ENCODE data around the gene VANGL1.

Gene VANGL1

GRCh38 chr1:115644109-115644508 lies 2.3 kb downstream of the VANGL1 start:
- no peak for DNase-seq (ENCODE audit: low spot score)

- no peak for DNase-seq (ENCODE audit: low spot score)
These were observed 5.3 kb downstream of the VANGL1 start for GRCh38 chr1:115647047-115647446.

- no peak for DNase-seq (ENCODE audit: low spot score)
These were observed 5.7 kb downstream of the VANGL1 start for GRCh38 chr1:115647507-115647906.

- DNase-seq (ENCODE audit: low spot score): no peak
These were observed 6.3 kb downstream of the VANGL1 start for GRCh38 chr1:115647919-115648650.

- DNase-seq (ENCODE audit: low spot score): no peak
These were observed 7.2 kb downstream of the VANGL1 start for GRCh38 chr1:115648717-115649691.

- no peak for DNase-seq (ENCODE audit: low spot score)
These were observed 8.2 kb downstream of the VANGL1 start for GRCh38 chr1:115649964-115650363.

GRCh38 chr1:115650961-115651360 lies 9.2 kb downstream of the VANGL1 start:
- no peak for DNase-seq (ENCODE audit: low spot score)

GRCh38 chr1:115651391-115651790 lies 9.6 kb downstream of the VANGL1 start:
- no peak for DNase-seq (ENCODE audit: low spot score)

- no peak for DNase-seq (ENCODE audit: low spot score)
These were observed 10.5 kb downstream of the VANGL1 start for GRCh38 chr1:115652236-115652788.

- DNase-seq (ENCODE audit: low spot score): no peak
These were observed 12.4 kb downstream of the VANGL1 start for GRCh38 chr1:115654125-115654524.

- no peak for DNase-seq (ENCODE audit: low spot score)
These were observed 13.0 kb downstream of the VANGL1 start for GRCh38 chr1:115654663-115655305.

GRCh38 chr1:115655306-115655663 lies 13.5 kb downstream of the VANGL1 start:
- no peak for DNase-seq (ENCODE audit: low spot score)

- DNase-seq (ENCODE audit: low spot score): no peak
These were observed 14.1 kb downstream of the VANGL1 start for GRCh38 chr1:115655916-115656315.

- no peak for DNase-seq (ENCODE audit: low spot score)
These were observed 14.8 kb downstream of the VANGL1 start for GRCh38 chr1:115656461-115657077.

- no peak for DNase-seq (ENCODE audit: low spot score)
These were observed 16.9 kb downstream of the VANGL1 start for GRCh38 chr1:115658646-115659045.

GRCh38 chr1:115660151-115660550 lies 18.4 kb downstream of the VANGL1 start:
- DNase-seq (ENCODE audit: low spot score): no peak

GRCh38 chr1:115661157-115661556 lies 19.4 kb downstream of the VANGL1 start:
- DNase-seq (ENCODE audit: low spot score): no peak

GRCh38 chr1:115665319-115666096 lies 23.7 kb downstream of the VANGL1 start:
- DNase-seq (ENCODE audit: low spot score): no peak

GRCh38 chr1:115666206-115666605 lies 24.4 kb downstream of the VANGL1 start:
- DNase-seq (ENCODE audit: low spot score): no peak

- DNase-seq (ENCODE audit: low spot score): no peak
These were observed 24.9 kb downstream of the VANGL1 start for GRCh38 chr1:115666702-115667101.

GRCh38 chr1:115668579-115668978 lies 26.8 kb downstream of the VANGL1 start:
- DNase-seq (ENCODE audit: low spot score): no peak
